ENCODE data around the gene NEUROD1.
"Not testable (repeated sequence)": the region's sequence is repeated elsewhere in the genome, so short reads cannot be mapped to it uniquely, and the experiment has no call there.

Gene NEUROD1

GRCh38 chr2:181680055-181680936 lies at the start of gene NEUROD1:
Gene NEUROD1, minus strand, starts transcription at chr2:181680517. Its CDS starts 1,657 bp downstream, at chr2:181678860.
- peak; percentile 70 for DNase-seq

DNA sequence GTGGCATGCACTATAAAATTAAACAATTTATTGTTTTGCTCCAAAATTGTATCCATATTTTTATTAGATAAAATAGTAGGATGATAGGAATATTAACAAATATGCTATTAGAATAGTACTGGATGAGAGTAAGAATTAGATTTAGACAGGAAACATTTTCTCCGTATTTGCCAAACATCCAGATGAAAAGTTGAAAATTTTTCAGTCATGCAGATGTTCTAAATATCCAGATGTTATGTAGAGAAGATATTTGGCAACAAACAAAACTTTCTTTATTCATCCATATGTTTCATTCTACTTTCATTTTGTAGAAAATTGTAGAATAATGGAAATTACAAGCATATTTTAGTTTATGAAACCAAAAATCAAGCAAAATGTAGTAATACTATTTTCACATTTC lies 45.2 kb upstream of the NEUROD1 start:
- DNase-seq: no peak

GRCh38 chr2:181724662-181725061 lies 44.3 kb upstream of the NEUROD1 start:
- no peak for DNase-seq

DNA sequence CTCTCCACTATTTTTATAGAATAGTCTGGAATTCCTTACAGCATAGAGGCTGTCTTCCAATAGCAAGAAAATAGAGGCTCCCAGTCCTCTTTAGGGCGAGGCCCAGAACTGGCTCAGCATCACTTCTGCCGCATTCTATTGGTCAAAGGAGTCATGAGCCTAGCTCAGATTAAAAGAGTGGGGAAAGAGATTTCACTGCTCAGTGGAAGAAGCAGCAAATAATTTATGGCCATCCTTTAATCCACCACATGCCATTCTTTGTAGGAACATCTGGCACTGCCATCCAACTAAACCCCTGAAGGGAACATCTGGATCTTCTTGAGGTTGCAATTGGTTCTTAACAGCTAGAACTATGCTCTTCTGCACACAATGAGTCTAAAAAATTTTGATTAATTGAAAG lies 43.4 kb upstream of the NEUROD1 start:
- DNase-seq: no peak

- peak; percentile 86 for DNase-seq
These were observed 34.8 kb upstream of the NEUROD1 start for GRCh38 chr2:181715033-181715630.

DNA sequence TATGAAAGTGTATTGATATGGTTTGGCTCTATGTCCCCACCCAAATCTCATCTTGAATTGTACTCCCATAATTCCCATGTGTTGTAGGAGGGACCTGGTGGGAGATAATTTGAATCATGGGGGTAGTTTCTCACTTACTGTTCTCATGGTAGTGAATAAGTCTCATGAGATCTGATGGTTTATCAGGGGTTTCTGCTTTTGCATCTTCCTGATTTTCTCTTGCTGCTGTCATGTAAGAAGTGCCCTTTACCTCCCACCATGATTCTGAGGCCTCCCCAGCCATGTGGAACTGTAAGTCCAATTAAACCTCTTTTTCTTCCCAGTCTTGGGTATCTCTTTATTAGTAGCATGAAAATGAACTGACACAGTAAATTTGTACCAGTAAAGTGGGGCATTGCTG lies 30.7 kb upstream of the NEUROD1 start:
- not testable (repeated sequence) for DNase-seq

DNA sequence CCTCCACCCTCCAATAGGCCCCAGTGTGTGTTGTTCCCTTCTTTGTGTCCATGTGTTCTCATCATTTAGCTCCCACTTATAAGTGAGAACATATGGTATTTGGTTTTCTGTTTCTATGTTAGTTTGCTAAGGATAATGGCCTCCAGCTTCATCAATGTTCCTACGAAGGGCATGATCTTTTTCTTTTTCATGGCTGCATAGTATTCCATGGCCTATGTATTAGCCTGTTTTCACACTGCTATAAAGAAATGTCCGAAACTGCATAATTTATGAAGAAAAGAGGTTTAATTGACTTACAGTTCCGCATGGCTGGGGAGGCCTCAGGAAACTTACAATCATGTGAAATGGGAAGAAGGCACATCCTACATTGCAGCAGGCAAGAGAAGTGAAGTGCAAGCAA lies 22.2 kb upstream of the NEUROD1 start:
- DNase-seq: not testable (repeated sequence)

DNA sequence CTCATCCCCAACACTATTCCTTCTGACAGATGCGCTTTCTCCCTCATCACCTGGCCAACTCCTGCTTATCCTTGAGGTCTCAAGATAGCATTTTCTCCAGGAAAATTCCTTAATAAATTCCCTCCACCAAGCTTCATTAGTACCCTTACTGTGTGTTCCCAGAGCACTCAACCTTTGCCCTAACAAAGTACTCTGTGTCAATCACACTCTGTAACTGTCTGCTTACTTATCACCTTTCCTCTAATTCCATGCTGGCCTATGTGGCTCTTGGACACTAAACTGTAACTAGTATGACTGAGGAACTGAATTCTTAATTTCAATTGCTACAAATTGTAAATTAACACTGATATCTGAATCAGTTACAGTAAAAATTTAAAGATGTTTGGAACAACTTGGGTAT lies 17.9 kb upstream of the NEUROD1 start:
- no peak for DNase-seq

DNA sequence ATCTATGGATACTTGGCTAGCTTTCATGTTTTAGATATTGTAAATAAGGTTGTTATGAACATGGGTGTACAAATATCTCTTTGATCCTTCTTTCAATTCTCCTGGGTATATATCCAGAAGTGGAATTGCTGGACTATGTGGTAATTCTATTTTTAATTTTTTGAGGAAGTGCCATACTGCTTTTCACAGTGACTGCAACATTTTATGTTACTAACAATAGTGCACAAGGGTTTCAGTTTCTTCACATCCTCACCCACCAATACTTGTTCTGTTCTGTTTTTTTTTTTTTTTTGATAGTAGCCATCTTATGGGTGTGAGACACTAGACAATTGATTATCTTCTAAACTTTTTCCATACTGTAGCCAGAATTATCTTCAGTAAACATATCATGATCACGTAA lies 17.3 kb upstream of the NEUROD1 start:
- DNase-seq: no peak

DNA sequence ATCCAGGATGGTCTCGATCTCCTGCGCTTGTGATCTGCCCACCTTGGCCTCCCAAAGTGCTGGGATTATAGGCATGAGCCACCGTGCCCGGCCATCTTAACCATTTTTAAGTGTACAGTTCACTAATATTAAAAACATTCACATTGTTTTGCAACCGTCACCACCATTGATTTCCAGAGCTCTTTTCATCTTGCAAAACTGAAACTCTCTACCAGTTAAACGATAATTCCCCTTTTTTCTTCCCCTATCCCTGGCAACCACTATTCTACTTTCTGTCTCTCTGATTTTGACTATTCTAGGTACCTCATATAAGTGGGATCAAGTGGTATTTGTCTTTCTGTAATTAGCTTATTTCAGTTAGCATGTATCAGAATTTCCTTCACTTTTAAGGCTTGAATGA lies 16.8 kb upstream of the NEUROD1 start:
- DNase-seq: no peak

GRCh38 chr2:181694271-181694670 lies 14.0 kb upstream of the NEUROD1 start:
- DNase-seq: no peak

DNA sequence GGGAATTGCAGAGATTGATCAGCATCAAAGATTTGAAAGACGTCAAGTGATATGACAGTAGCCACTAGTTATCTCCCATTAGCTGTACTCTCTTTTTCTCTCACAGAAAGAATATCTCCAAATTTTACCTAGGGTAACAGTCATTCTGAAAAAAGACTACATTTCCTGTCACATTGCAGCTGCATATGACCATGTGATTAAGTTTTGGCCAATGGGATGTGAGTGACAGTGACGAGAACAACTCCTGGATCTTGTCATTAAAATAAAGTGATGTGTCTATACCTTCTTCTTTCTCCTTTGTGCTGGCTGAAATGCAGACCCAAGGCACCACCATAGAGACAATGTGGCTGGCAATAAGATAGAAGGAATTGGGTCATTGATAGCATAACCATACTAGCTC lies 10.5 kb upstream of the NEUROD1 start:
- no peak for DNase-seq

GRCh38 chr2:181686576-181687185 lies 6.4 kb upstream of the NEUROD1 start:
- DNase-seq: peak; percentile 13

DNA sequence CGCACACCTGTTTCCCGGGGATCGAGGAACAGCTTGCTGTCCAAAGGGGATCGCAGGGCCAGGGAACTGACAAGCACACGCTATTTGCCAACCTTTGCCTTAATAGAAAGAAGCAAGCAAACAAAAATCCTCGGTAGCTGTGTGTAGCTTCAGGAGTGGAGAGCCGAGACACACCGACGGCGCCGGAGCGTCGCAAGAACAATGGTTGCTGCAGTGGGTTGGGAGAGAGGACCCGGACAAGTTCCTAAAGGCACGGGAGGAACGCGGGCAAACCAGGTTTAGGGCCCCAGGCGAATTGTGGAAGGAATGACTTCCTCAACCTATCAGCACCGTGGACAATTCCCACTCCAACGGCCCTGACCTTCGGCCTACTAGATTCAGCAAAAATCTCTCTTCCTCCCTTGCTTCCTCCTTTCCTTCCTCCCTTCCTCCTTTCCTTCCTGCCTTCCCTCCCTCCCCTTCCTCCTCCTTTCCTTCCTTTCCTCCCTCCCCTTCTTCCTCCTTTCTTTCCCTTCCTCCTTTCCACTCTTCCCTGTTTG lies 4.9 kb upstream of the NEUROD1 start:
- DNase-seq: no peak

GRCh38 chr2:181684454-181685149 lies 4.3 kb upstream of the NEUROD1 start:
- DNase-seq: no peak

- no peak for DNase-seq
These were observed 3.5 kb upstream of the NEUROD1 start for GRCh38 chr2:181683518-181684453.

- no peak for DNase-seq
These were observed 2.6 kb upstream of the NEUROD1 start for GRCh38 chr2:181682795-181683517.

DNA sequence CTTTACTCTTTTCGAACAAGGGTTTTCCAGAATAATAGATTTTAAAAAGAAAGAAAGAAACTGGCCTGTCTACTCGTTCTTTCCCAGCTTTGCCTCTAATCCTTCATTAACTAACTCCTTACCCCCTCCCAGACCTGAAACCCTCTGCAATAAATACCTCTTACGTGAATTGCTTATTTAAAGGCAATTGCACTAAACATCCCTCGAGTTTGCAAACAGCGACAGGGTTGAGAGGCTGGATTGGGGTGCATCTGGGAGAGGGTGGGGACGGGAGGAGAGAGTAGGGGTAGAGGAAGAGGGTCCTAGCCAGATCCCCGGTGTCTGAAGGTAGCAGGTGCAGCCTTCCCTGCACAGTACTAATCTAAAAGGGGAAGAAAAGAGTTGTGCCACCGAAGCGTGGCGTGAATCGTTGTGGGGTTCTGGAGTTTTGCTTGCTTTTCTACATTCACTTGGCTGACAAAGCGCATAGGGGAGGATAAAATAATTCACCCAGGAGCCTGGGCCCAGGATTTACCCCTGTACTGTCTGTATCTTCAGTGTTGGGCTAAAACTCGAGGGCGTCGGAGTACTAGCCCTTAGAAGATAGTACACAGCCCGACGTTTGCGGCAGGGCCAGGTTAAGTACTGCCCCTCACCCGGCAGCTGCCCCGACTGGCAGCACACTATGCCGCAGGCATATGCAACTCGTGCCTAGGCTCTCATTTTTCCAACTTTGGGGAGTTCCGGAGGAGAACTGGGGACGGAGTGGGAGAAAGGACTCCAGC lies 1.9 kb upstream of the NEUROD1 start:
- DNase-seq: no peak

- no peak for DNase-seq
These were observed 857 bp upstream of the NEUROD1 start for GRCh38 chr2:181680937-181681811.

All from NCI-H1092 treated with DMSO at 0.1 percent for 48 hours (cell line).